Muscle layer of duodenum (tissue), 2 donors: ENCODE measurements around the gene DHX29.
"Not testable (repeated sequence)": the region's sequence is repeated elsewhere in the genome, so short reads cannot be mapped to it uniquely, and the experiment has no call there.

Source experiments
- H3K27ac ChIP-seq: one replicate; pipeline ENCODE4 v1.7.0; 2013; ENCODE audit warnings: mild to moderate bottlenecking, low read length
- H3K27me3 ChIP-seq: one replicate; pipeline ENCODE4 v1.7.0; 2013; ENCODE audit warnings: low read depth, mild to moderate bottlenecking, control low read depth, low read length
- H3K36me3 ChIP-seq, 2 donors: one replicate each; pipeline ENCODE4 v1.7.0; 2013; ENCODE audit warnings: low read length in 2 of 2, control low read depth in 1 of 2, mild to moderate bottlenecking in 1 of 2; ENCODE audit not compliant: insufficient read depth in 2 of 2, control insufficient read depth in 1 of 2
- H3K4me1 ChIP-seq, 2 donors: one replicate each; pipeline ENCODE4 v1.7.0; 2013; ENCODE audit warnings: low read length in 2 of 2, mild to moderate bottlenecking in 2 of 2, control low read depth in 1 of 2, moderate library complexity in 1 of 2; ENCODE audit not compliant: insufficient read depth in 2 of 2, control insufficient read depth in 1 of 2
- H3K4me3 ChIP-seq, 2 donors: one replicate each; pipeline ENCODE4 v1.7.0; 2013; ENCODE audit warnings: low read length in 2 of 2, low read depth in 1 of 2, mild to moderate bottlenecking in 1 of 2
- H3K9me3 ChIP-seq, 2 donors: one replicate each; pipeline ENCODE4 v1.7.0; 2013; ENCODE audit warnings: low read length in 2 of 2, control low read depth in 1 of 2, mild to moderate bottlenecking in 1 of 2; ENCODE audit not compliant: control insufficient read depth in 1 of 2
- donor health status: healthy.

DHX29 gene

DNA sequence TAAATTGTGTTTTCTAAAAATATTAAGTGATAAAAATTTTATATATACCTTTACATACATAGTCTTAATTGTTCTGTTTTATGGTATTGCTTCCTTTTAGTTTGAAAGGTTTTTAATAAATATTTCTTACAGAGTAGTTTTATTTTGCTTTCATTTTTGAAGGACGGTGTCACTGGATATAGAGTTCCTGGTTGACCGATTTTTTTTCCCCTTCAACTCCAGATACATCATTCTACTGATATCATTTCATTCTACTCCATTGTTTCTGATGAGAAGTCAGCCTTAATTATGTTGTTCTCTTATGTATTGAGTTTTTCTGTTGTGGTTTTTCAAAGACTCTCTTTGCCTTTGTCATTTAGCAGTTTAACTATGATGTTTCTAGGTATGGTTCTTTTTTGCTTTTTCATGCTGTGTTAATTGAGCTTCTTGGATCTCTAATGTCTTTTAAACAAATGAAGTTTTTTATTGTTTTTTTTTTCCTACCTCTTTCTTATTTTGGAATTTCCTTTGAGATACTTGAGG, 30.7 kb upstream of the DHX29 start:
- no peaks in the 10 kb centered on the region for H3K27me3 ChIP-seq
- H3K4me1 ChIP-seq: peaks cover 0 to 4% of the 10 kb centered on the region in 2 donors
- H3K9me3 ChIP-seq: no peaks in the 10 kb centered on the region
- H3K27ac ChIP-seq: no peak overlapping the region
- no peak overlapping the region for H3K4me3 ChIP-seq
- peaks cover 0 to 11% of the 10 kb centered on the region in 2 donors for H3K36me3 ChIP-seq

DNA sequence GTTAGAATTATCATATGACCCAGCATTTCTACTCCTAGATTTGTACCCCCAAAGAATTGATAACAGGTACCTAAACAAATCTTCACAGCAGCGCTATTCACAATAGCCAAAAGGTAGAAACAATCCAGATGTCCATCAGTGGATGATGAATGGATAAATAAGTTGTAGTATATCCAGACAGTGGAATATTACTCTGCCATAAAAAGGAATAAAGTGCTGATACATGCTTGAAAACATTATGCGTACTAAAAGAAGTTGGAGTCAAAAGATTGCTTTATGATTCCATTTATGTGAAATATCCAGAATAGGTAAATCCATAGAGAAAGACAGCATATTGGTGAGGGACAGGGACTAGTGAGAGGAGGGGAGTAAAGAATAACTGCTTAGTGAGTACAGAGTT, 26.3 kb upstream of the DHX29 start:
- H3K27ac ChIP-seq: no peak overlapping the region
- peaks cover 22 to 29% of the 10 kb centered on the region in 2 donors for H3K36me3 ChIP-seq
- H3K27me3 ChIP-seq: no peaks in the 10 kb centered on the region
- H3K9me3 ChIP-seq: no peaks in the 10 kb centered on the region
- no peak overlapping the region for H3K4me3 ChIP-seq
- no peaks in the 10 kb centered on the region for H3K4me1 ChIP-seq

DNA sequence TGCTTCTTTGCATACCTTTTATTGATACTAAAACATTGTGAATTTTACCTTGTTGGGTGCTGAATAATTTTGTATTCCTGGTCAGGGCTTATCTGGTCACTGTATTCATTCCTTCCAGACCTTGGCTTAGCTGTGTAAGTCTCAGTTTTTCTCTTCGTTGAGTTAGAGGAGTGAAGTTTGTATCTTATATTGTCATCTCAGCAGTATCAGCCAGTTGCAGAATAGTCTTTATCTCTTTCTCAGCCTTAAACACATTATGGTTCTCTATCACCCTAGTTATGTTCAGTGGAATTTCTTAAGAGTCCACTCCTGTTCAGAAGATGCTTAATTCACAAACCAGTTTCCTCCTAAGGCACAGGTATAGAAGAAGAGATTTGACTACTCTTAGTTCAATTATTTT, 25.5 kb upstream of the DHX29 start:
- Histone ChIP-seq H3K36me3 (peaks cover 27 to 33% of the 10 kb centered on the region in 2 donors), H3K4me3 (no peak overlapping the region), H3K27me3 (no peaks in the 10 kb centered on the region)

DNA sequence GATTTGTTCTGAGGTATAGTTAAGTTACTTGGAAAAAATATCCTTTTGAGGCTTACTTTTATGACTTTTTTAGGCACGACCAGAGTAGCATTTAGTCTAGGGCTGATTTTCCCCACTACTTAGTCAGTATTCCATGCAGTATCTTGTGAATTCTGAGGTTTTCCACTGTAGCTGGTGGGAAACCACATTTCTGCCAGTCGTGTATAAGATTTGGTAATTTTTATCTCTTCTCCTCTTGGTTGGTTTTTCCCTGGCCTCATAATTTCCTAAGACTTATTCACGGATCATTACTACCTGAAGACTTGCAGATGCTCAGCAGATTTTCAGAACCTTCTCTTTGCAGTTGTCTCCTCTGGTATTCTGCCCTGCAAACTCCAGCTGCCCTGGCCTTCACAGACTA, 23.8 kb upstream of the DHX29 start:
- H3K36me3 ChIP-seq: peaks cover 27 to 33% of the 10 kb centered on the region in 2 donors
- H3K27ac ChIP-seq: no peak overlapping the region
- no peaks in the 10 kb centered on the region for H3K9me3 ChIP-seq
- no peaks in the 10 kb centered on the region for H3K4me1 ChIP-seq
- no peaks in the 10 kb centered on the region for H3K27me3 ChIP-seq
- H3K4me3 ChIP-seq: no peak overlapping the region

More for the DNA sequence above, 25.5 kb upstream of the DHX29 start:
- H3K27ac ChIP-seq: no peak overlapping the region
- no peaks in the 10 kb centered on the region for H3K9me3 ChIP-seq
- no peaks in the 10 kb centered on the region for H3K4me1 ChIP-seq

DNA sequence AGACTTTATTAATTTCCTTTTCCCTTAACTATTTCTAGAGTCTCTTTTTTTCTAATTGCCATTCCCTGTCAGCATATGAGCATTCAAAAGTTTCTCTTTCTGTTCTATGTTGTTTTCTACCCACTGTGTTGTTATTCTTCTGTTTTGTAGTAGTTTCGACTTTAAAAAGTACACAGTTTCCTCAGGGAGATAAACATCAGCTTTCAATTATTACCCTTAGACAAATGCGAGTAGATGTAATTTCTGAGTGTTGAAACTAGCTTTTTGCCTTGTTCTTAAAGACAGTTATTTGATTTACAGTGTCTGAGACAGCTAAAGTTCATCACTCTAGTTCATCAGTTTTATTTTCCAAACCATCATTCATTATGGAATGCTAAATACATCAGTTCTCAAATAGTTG, 19.8 kb upstream of the DHX29 start:
- H3K9me3 ChIP-seq: no peaks in the 10 kb centered on the region
- H3K4me3 ChIP-seq: no peak overlapping the region
- no peak overlapping the region for H3K27ac ChIP-seq
- H3K4me1 ChIP-seq: no peaks in the 10 kb centered on the region
- H3K27me3 ChIP-seq: no peaks in the 10 kb centered on the region
- peaks cover 22 to 24% of the 10 kb centered on the region in 2 donors for H3K36me3 ChIP-seq

DNA sequence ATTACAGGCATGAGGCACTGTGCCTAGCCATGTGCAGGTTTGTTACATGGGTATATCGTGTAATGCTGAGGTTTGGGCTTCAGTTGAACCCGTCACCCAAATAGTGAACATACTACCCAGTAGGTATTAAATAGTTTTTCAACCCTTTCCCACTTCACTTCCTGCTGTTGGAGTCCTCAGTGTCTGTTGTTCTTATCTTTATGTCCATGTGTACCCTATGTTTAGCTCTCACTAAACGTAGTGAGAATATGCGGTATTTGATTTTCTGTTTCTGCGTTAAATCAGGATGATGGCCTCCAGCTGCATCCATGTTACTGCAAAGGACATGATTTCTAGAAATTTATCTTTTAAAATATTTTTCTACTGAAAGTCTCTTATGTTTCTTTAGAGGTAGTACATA, 18.1 kb upstream of the DHX29 start:
- no peaks in the 10 kb centered on the region for H3K9me3 ChIP-seq
- H3K4me3 ChIP-seq: no peak overlapping the region
- peaks cover 11 to 13% of the 10 kb centered on the region in 2 donors for H3K36me3 ChIP-seq
- no peaks in the 10 kb centered on the region for H3K4me1 ChIP-seq
- no peaks in the 10 kb centered on the region for H3K27me3 ChIP-seq
- H3K27ac ChIP-seq: no peak overlapping the region

DNA sequence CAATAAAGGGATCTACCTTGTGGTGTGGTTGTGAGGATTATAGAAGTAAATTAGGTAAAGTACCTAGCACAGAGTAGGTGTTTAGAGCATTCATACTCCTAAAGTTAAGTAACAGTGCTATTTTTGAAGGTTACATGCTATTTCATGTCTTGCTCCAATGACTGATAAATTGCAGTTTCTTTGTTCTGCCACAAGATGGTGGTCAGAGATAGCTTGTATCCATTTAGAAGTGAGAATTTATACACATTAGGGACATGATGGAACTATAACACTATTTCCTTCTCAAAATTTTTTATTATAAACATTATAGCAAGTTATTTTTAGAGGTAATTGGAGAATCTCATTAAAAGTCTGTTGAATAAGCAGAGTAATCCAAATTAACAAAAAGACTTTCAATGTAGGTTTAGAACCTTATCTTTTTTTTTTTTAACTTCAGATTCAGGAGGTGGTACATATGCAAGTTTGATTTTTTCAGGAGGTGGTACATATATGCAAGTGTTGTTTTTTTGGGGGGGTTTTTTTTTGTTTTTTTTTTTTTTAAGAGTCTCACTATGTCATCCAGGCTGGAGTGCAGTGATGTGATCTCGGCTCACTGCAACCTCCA, 17.4 kb upstream of the DHX29 start:
- H3K27ac ChIP-seq: no peak overlapping the region
- no peak overlapping the region for H3K4me3 ChIP-seq
- H3K27me3 ChIP-seq: no peaks in the 10 kb centered on the region
- H3K4me1 ChIP-seq: no peaks in the 10 kb centered on the region
- peaks cover 11 to 13% of the 10 kb centered on the region in 2 donors for H3K36me3 ChIP-seq
- H3K9me3 ChIP-seq: no peaks in the 10 kb centered on the region

DNA sequence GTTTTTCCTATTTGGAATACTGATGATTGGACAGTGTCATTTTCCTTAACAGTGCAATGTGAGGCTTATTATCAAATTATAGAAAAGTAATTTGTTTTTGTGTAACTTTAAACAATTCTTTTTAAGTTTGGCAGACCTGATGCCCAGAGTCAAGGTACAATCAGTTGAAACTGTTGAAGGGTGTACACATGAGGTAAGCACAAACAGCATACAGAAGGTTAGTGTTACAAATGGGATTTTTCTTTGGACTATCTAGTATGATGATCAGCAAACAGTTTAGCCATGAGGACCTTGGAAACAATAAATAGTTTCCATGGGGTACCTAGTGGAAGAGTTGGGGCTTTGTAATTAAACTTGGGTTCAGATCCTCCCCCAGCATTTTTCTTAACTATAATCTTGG, 16.5 kb upstream of the DHX29 start:
- H3K4me3 ChIP-seq: no peak overlapping the region
- no peaks in the 10 kb centered on the region for H3K27me3 ChIP-seq
- H3K9me3 ChIP-seq: no peaks in the 10 kb centered on the region
- peaks cover 0 to 5% of the 10 kb centered on the region in 2 donors for H3K4me1 ChIP-seq
- H3K27ac ChIP-seq: no peak overlapping the region
- peaks cover 6% of the 10 kb centered on the region in 2 donors for H3K36me3 ChIP-seq

DNA sequence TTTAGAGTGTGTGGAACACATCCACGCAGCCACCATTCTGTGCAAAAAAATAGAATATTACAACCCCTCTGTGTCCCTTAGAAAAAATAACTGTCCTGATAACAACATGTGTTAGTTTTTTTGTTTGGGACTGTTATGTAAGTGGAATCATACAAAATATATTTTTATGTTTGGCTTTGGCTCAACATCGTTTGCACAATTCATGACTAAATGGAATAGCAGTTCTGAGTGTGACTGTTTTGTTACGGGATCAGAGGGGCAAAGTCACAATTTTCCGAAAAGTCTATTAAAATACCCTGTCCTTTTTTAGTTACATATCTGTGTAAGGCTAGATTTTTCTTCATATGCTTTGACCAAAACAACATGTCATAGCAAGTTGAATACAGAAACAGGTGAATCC, 13.1 kb upstream of the DHX29 start:
- Histone ChIP-seq H3K36me3 (peaks cover 0 to 4% of the 10 kb centered on the region in 2 donors), H3K27ac (no peak overlapping the region), H3K27me3 (no peaks in the 10 kb centered on the region), H3K4me1 (peaks cover 0 to 5% of the 10 kb centered on the region in 2 donors), H3K9me3 (no peaks in the 10 kb centered on the region), H3K4me3 (no peak overlapping the region)

DNA sequence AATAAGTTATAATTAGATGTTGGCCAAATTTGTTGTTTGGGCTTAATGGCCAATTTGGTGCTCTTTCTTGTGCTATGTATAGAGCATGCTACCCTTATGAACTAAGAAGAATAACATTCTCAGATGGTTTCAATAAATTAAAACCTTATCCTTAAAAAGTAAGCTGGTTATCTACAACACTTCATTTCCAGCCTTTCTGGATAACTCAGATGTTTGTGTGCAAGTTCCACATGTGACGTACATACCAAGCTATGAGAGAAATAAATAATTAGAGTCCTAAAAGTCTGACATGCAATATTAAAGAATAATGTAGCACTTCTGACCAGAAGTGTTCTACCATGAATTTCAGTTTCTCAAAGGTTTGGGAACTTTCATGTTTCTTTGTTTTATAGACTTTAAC, 12.0 kb upstream of the DHX29 start:
- Histone ChIP-seq H3K36me3 (peaks cover 0 to 4% of the 10 kb centered on the region in 2 donors), H3K27me3 (no peaks in the 10 kb centered on the region), H3K27ac (peak overlapping the region; percentile 0), H3K9me3 (no peaks in the 10 kb centered on the region), H3K4me3 (no peak overlapping the region), H3K4me1 (peaks cover 1 to 5% of the 10 kb centered on the region in 2 donors)

DNA sequence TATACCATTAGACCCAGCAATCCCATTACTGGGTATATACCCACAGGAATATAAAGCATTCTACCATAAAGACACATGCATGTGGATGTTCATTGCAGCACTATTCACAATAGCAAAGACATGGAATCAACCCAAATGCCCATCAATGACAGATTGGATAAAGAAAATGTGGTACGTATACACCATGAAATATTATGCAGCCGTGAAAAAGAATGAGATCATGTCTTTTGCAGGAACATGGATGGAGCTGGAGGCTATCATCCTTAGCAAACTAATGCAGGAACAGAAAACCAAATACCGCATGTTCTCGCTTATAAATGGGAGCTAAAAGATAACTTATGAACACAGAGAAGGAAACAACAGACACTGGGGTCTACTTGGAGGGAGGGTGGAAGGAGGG, 10.7 kb upstream of the DHX29 start:
- not testable (repeated sequence) for H3K27ac ChIP-seq, H3K27me3 ChIP-seq, H3K4me3 ChIP-seq

DNA sequence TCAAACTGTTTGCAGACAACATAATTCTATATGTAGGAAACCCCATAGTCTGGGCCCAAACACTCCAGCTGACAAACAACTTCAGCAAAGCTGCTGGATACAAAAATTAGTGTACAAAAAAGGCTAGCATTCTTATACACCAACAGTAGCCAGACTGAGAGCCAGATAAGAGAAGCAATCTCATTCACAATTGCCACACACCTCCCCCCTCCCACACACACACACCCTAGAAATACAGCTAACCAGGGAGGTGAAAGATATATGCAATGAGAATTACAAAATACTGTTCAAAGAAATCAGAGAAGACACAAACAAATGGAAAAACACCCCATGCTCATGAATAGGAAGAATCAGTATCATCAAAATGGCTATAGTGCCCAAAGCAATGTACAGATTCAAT, 9.3 kb upstream of the DHX29 start:
- peaks cover 8% of the 10 kb centered on the region in 2 donors for H3K4me1 ChIP-seq
- H3K36me3 ChIP-seq: peaks cover 0 to 4% of the 10 kb centered on the region in 2 donors
- H3K27ac ChIP-seq: no peak overlapping the region

More for the DNA sequence above, 10.7 kb upstream of the DHX29 start:
- H3K36me3 ChIP-seq, H3K9me3 ChIP-seq, H3K4me1 ChIP-seq: not testable (repeated sequence)

More for the DNA sequence above, 9.3 kb upstream of the DHX29 start:
- no peak overlapping the region for H3K4me3 ChIP-seq
- H3K9me3 ChIP-seq: no peaks in the 10 kb centered on the region
- no peaks in the 10 kb centered on the region for H3K27me3 ChIP-seq
